Lung (tissue), 12 donors: ENCODE data around the gene TERB2. TPM values are rescaled to one million over a fixed set of nuclear protein-coding genes. Genes with fewer than 3 reads are reported as not detected.
"Not testable (repeated sequence)": the region's sequence is repeated elsewhere in the genome, so short reads cannot be mapped to it uniquely, and the experiment has no call there.

Experiments used
- ATAC-seq: fragments of 200-7000 bp; cut with Tn5 transposase; one replicate; pipeline ENCODE4 v1.9.1; 2020; ENCODE audit warnings: moderate number of reproducible peaks; ENCODE audit not compliant: insufficient read depth, low FRiP score
- DNase-seq, 3 donors: peaks; one replicate each; pipeline ENCODE4 v3.0.0-alpha.2; 2013 to 2017
- H3K27ac ChIP-seq, 2 donors: one replicate each; pipeline ENCODE4 v1.5.1; 2013; ENCODE audit warnings: mild to moderate bottlenecking in 2 of 2, moderate library complexity in 2 of 2, control low read depth in 1 of 2, inconsistent platforms in 1 of 2, low read depth in 1 of 2, low read length in 1 of 2
- H3K27me3 ChIP-seq, 3 donors: one replicate each; pipeline ENCODE4 v1.5.1; 2013; ENCODE audit warnings: low read length in 2 of 3; ENCODE audit not compliant: control insufficient read depth in 3 of 3, insufficient read depth in 3 of 3
- H3K36me3 ChIP-seq, 4 donors: one replicate each; pipeline ENCODE4 v1.5.1; 2013; ENCODE audit warnings: low read length in 4 of 4, mild to moderate bottlenecking in 1 of 4, moderate library complexity in 1 of 4; ENCODE audit not compliant: control insufficient read depth in 4 of 4, insufficient read depth in 4 of 4
- H3K4me1 ChIP-seq, 5 donors: one replicate each; pipeline ENCODE4 v1.5.1; 2013; ENCODE audit warnings: low read length in 5 of 5, mild to moderate bottlenecking in 2 of 5, moderate library complexity in 1 of 5; ENCODE audit not compliant: control insufficient read depth in 5 of 5, insufficient read depth in 5 of 5
- H3K4me3 ChIP-seq: one replicate; pipeline ENCODE4 v1.5.1; 2013; ENCODE audit warnings: mild to moderate bottlenecking, control low read depth, moderate library complexity
- H3K9ac ChIP-seq, 2 donors: one replicate each; pipeline ENCODE4 v1.5.1; 2013; ENCODE audit warnings: low read length in 2 of 2, control low read depth in 1 of 2; ENCODE audit not compliant: insufficient read depth in 1 of 2
- H3K9me3 ChIP-seq, 4 donors: one replicate each; pipeline ENCODE4 v1.5.1; 2013; ENCODE audit warnings: low read length in 3 of 4, mild to moderate bottlenecking in 1 of 4, moderate library complexity in 1 of 4; ENCODE audit not compliant: control insufficient read depth in 4 of 4, insufficient read depth in 3 of 4
- CTCF ChIP-seq: IDR thresholded peaks from 2 replicates; pipeline ENCODE4 v1.5.1; 2012; ENCODE audit warnings: mild to moderate bottlenecking; ENCODE audit errors: control extremely low read depth, extremely low read depth
- WGBS, 2 donors: extraction: QIAGEN DNeasy Blood & Tissue Kit; methylation state at CpG; one replicate each; pipeline ENCODE4 v1.1.7; 2013; 5-methylcytosine and 5-hydroxymethylcytosine counted together
- polyA plus RNA-seq, 2 donors: library from polyadenylated mRNA; stranded (reverse); fragments of 200-250 nt; gene quantifications; one replicate each; pipeline ENCODE4 v1.2.1, GENCODE V29; 2013
- total RNA-seq, 2 donors: library from RNA; depleted of rRNA in 1 of 2; stranded (reverse); fragments of >200 nt in 1 of 2; gene quantifications; one replicate each; pipeline ENCODE4 v1.2.1, GENCODE V29; 2014 to 2021
- donor health status: control.
- donor health status: control.
- donor health status: Bipolar disorder and iron deficiency.
- donor health status: healthy.
- donor health status: DM: yes; HTN: yes; CAD: no.

The TERB2 gene
- total and polyA plus RNA-seq, 4 donors, result not detected

DNA sequence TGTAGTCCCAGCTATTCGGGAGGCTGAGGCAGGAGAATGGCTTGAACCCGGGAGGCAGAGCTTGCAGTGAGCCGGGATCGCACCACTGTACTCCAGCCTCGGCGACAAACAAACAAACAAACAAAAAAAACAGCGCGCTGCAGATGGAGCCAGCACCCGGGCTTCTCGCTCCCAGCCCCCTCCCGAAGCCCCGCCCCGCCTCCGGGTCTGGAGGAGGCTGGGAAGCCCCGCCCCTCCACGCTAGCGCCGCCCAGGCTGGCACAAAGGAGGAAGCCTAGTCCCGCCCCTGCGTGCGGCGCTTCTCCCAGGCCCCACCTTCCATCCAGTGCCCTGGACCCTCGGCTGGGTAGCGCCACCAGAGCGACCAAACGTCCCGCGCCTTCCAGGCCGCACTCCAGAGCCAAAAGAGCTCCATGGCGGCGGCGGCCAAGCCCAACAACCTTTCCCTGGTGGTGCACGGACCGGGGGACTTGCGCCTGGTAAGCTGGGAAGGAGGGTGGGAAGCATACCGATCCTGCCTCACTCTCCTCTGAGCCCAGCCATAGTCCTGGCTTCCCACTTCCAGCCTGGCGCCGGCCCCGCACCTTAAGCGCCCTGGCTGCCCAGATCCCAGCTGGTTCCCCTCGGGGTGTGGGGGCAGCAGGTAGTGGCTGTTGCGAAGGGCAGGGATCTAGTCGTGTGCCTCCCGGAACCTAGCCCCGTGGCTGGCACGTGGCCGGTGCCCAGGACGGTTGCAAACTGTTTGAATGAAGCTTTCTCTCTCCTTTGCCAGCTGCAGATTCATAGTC is 66.6 kb downstream of the TERB2 start, which contains the start of gene SORD:
Gene SORD, plus strand, starts transcription at position 325 of the 788 bp plus-strand sequence. Its CDS starts 89 bp downstream, at position 414.
- peak within 1 kb of the TSS; percentile 78 for H3K4me3 ChIP-seq
- peaks cover 0 to 20% (median 10%) of the 10 kb centered on the region in 5 donors for H3K4me1 ChIP-seq
- H3K27ac ChIP-seq, result peak within 1 kb of the TSS; percentile 29 to 84
- peak within 1 kb of the TSS in 1 of 2 donors; percentile 50 for H3K9ac ChIP-seq
- H3K9me3 ChIP-seq, result no peaks in the 10 kb centered on the region
- WGBS, 2 donors, result 2% methylated on average over 41 to 48 of the region's 48 CpGs
- TF ChIP-seq CTCF, result no peak
- H3K36me3 ChIP-seq, result no peaks in the 10 kb centered on the region
- no peaks in the 10 kb centered on the region for H3K27me3 ChIP-seq
- ATAC-seq, result peak; percentile 99
- DNase-seq, result peak; percentile 94 to 96 (median 94)

GRCh38 chr15:45023659-45024225 is 67.3 kb downstream of the TERB2 start:
- Histone ChIP-seq H3K9me3 (no peaks in the 10 kb centered on the region), H3K27me3 (no peaks in the 10 kb centered on the region), H3K36me3 (no peaks in the 10 kb centered on the region), H3K4me1 (peaks cover 0 to 20% (median 10%) of the 10 kb centered on the region in 5 donors), H3K4me3 (peak overlapping the region; percentile 78), H3K9ac (peak overlapping the region in 1 of 2 donors; percentile 16), H3K27ac (peak overlapping the region; percentile 29 to 84)
- 18 to 25% methylated on average over 4 of the region's 4 CpGs for WGBS, 2 donors
- ATAC-seq, result no peak
- peak in 2 of 3 donors; percentile 55 to 60 for DNase-seq
- TF ChIP-seq CTCF, result no peak

DNA sequence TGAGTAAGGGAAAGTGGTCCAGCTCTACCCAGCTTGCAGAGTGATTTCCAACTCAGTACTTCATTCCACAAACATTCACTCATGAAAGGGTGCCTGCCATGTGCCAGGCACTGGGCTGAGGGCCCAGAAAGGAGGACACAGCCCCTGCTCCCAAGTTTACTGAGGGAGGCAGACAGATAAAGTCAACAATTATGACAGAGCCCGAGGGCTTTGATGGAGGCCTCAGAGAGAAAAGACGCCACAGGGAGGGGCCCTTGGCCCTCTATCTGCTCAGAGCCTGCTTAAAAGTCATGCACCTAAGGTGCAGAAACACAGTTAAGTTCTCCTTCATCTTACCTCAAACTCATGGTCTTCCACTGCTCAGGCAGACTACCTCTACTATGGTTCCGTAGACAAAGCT is 68.2 kb downstream of the TERB2 start:
- not testable (repeated sequence) for H3K27me3 ChIP-seq, ATAC-seq, H3K36me3 ChIP-seq, H3K27ac ChIP-seq, H3K4me3 ChIP-seq, H3K9ac ChIP-seq, DNase-seq, H3K9me3 ChIP-seq
- H3K4me1 ChIP-seq, result peaks cover 0 to 20% (median 10%) of the 10 kb centered on the region in 5 donors
- WGBS, 2 donors, result 86% methylated on average over 2 to 3 of the region's 3 CpGs

- not testable (repeated sequence) for DNase-seq, H3K4me3 ChIP-seq, H3K9ac ChIP-seq, H3K27ac ChIP-seq, ATAC-seq, H3K36me3 ChIP-seq, H3K9me3 ChIP-seq, H3K27me3 ChIP-seq
- WGBS, 2 donors, result 95 to 98% methylated on average over 3 of the region's 3 CpGs
- peaks cover 0 to 20% (median 10%) of the 10 kb centered on the region in 5 donors for H3K4me1 ChIP-seq
These were observed 69.1 kb downstream of the TERB2 start for GRCh38 chr15:45025627-45026026.
